HG02759 (cell line): ENCODE measurements around the gene RNF38.
"Not testable (repeated sequence)": the region's sequence is repeated elsewhere in the genome, so short reads cannot be mapped to it uniquely, and the experiment has no call there.

ENCODE experiments used
- ATAC-seq: cut with Tn5 transposase; IDR thresholded peaks from one replicate; pipeline ENCODE4 v1.9.1; 2021; ENCODE audit warnings: mild to moderate bottlenecking, moderate library complexity; ENCODE audit not compliant: unreplicated experiment

Gene RNF38

GRCh38 chr9:36336131-36336907 is 63.8 kb downstream of the RNF38 start:
- no peak for ATAC-seq

GRCh38 chr9:36332006-36332405 is 68.1 kb downstream of the RNF38 start:
- ATAC-seq = no peak

- no peak for ATAC-seq
Measured at GRCh38 chr9:36328798-36329411, 71.2 kb downstream of the RNF38 start.

GRCh38 chr9:36325081-36325828 is 74.8 kb downstream of the RNF38 start:
- no peak for ATAC-seq

GRCh38 chr9:36323926-36324325 is 76.1 kb downstream of the RNF38 start:
- ATAC-seq = no peak

GRCh38 chr9:36322462-36322861 is 77.6 kb downstream of the RNF38 start:
- ATAC-seq = no peak

- ATAC-seq = not testable (repeated sequence)
Measured at GRCh38 chr9:36321903-36322302, 78.2 kb downstream of the RNF38 start.

GRCh38 chr9:36320466-36320865 is 79.6 kb downstream of the RNF38 start:
- no peak for ATAC-seq

GRCh38 chr9:36319806-36320205 is 80.3 kb downstream of the RNF38 start:
- ATAC-seq = no peak

- no peak for ATAC-seq
Measured at GRCh38 chr9:36319183-36319582, 80.9 kb downstream of the RNF38 start.

- ATAC-seq = no peak
Measured at GRCh38 chr9:36318212-36318802, 81.8 kb downstream of the RNF38 start.

GRCh38 chr9:36317766-36318165 is 82.3 kb downstream of the RNF38 start:
- ATAC-seq = no peak

- ATAC-seq = no peak
Measured at GRCh38 chr9:36316611-36317317, 83.3 kb downstream of the RNF38 start.

GRCh38 chr9:36316049-36316448 is 84.0 kb downstream of the RNF38 start:
- ATAC-seq = no peak

GRCh38 chr9:36315283-36315682 is 84.8 kb downstream of the RNF38 start:
- no peak for ATAC-seq

- ATAC-seq = no peak
Measured at GRCh38 chr9:36314740-36315139, 85.3 kb downstream of the RNF38 start.

GRCh38 chr9:36306471-36307306 is 93.4 kb downstream of the RNF38 start:
- no peak for ATAC-seq

- ATAC-seq = not testable (repeated sequence)
Measured at GRCh38 chr9:36304366-36304765, 95.7 kb downstream of the RNF38 start.

- no peak for ATAC-seq
Measured at GRCh38 chr9:36301227-36301626, 98.8 kb downstream of the RNF38 start.

- ATAC-seq = no peak
Measured at GRCh38 chr9:36298566-36298965, 101.5 kb downstream of the RNF38 start.
